ENCODE measurements around the gene GPR17. TPM values are rescaled to one million over a fixed set of nuclear protein-coding genes. Genes with fewer than 3 reads are reported as not detected.

The GPR17 gene
- total RNA-seq, 1 experiment from 2014 or later, result 0.07 TPM

DNA sequence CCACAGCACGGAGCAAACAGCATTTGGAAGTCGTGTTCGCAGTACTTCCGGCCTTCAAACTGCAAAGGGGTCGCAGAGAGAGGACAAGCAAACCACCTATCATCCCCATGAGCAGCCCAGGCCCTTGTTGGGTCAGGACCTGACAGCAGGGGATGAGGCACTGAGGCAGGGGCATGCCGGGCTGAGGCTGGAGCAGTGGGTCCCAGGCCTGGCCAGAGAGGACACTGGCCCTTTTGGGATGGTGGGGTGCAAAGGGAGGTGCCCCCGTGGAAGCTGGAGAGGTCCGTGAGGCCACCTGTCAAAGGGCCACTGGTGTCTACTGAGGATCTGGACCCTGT is 8.9 kb downstream of the GPR17 start:
- no peak for DNase-seq (ENCODE audit: low read depth)

DNA sequence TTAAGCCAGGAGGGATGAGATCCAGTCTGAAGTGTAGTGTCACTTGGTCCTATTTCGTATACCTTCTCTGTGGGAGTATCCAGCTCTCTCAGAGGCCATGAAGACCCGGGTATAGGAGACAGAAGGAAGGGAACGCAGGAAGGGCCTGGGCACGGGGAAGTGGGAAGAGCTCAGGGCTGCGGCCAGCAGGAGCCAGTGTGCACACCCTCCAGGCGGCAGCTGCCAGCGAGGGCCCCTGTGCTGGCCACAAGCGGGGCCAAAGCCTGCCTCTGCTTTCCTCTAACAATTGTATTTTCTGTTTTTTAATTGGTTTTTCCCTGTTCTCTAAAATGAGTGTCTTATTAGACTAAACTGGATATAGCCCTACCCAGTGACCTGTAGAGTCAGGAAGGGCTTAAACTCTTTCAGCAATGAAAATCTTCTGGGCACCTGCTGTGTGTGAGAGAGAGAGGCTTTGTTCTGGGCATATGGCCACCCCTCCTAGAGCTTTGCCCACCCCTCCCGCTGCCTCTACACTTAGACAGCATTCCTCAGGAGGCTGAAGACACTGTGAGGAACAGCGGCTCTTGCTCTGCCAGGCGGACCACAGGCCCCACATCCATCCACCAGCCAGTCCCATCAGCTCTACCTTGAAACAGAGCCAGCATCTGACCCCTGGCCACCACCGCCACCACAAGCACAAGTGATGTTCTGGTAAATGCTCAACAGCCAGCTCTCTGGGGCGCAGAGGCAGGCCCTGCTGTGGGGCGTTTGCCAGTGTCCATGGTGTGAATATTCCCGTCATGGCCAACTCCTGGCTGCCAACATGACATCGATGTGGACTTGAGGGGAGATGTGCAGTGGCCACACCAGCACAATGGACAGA is 9.5 kb downstream of the GPR17 start:
- DNase-seq (ENCODE audit: low read depth), result no peak

DNA sequence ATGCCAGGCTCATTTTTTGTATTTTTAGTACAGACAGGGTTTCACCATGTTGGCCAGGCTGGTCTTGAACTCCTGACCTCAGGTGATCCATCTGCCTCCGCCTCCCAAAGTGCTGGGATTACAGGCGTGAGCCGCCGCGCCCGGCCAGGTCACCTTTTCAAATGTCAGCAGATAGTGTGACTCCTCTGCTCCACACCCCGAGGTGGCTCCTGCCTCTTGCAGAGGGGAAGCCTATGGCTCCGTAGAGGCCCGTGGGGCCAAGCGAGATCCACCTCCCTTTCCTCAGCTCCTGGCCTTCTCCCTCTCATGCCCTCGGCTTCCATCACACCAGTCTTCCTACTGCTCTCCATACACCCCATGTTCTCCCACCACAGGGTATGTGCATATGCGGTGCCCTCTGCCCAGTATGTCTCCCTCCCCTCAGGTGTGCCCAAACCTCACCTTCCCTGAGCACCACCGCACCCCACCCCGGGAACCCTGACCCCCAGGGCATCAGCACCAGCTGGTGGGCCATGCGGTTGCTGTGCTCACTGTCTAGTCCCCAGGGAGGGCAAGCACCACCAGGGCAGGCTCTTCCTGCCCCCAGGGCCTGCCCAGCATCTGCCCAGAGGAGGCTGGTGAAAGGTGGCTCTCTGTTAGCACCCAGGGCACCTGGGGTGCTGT is 10.7 kb downstream of the GPR17 start:
- no peak for DNase-seq (ENCODE audit: low read depth)

DNA sequence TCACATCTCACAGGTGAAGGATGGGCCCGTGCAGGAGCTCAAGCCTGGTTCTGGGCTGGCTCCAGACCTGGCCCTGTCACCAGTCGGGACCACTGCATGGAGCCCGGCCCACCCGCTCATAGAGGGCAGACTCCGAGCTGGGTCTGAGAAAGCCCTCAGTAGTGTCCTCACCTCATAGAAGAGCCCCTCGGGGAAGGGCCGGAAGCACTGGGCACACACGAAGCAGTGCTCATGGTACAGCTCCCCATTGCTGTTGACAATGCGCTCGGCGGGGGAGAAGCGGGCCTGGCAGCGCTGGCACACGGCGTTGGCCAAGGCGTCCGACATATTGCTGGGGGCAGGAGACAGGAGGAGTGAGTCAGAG is 11.3 kb downstream of the GPR17 start:
- DNase-seq (ENCODE audit: low read depth), result no peak

- DNase-seq (ENCODE audit: low read depth), result no peak
Measured at GRCh38 chr2:127658146-127658545, 12.2 kb downstream of the GPR17 start.

- DNase-seq (ENCODE audit: low read depth), result no peak
Measured at GRCh38 chr2:127658641-127659407, 12.9 kb downstream of the GPR17 start.

DNA sequence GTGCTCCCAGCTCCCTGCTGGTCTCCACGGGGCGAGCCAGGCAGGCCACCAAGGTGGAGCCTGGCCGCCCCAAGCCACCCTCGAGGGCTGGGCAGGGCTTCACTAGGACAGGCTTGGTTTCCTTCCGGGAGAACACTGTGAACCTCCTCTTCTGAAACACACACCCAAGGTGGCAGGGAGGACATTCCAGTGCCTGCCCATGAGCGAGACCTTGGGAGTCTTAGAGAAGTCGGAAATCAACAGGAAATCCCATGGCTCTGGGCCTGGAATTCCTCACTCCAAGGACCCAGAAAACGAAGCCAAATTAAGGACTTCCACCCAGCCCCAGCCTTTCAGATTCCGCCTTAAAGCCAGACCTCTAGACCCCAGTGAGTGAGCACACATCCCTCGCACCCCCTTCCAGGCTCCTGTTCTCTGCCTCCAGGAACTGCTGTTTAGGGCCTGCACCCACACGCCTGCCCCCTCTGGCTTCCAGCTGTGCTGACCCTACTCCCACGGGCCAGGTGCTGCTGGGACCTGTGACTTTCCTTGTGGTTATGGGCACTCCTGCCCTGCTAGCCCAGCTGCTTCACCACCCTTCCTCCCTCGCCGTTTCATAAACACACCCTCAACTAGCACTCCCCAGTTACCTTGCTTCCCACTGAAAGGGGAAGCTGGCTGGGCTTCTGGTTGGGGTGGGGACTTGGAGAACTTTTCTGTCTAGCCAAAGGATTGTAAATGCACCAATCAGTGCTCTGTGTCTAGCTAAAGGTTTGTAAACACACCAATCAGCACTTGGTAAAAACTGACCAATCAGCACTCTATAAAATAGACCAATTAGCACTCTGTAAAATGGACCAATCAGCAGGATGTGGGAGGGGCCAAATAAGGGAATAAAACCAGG is 13.7 kb downstream of the GPR17 start:
- DNase-seq (ENCODE audit: low read depth), result no peak

DNA sequence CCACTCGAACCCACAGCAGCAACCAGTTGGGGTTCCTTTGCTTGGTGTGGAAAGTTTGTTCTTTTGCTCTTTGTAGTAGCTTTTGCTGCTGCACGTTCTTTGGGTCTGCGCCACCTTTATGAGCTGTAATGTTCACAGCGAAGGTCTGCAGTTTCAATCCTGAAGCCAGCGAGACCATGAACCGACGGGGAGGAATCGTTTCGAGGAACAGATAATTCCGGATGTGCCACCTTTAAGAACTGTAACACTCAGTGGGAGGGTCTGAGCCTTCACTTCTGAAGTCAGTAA is 14.3 kb downstream of the GPR17 start:
- DNase-seq (ENCODE audit: low read depth), result no peak

- DNase-seq (ENCODE audit: low read depth), result no peak
Measured at GRCh38 chr2:127661072-127661649, 15.2 kb downstream of the GPR17 start.

- DNase-seq (ENCODE audit: low read depth), result no peak
Measured at GRCh38 chr2:127661949-127662510, 16.1 kb downstream of the GPR17 start.

GRCh38 chr2:127662937-127663565 is 17.1 kb downstream of the GPR17 start:
- no peak for DNase-seq (ENCODE audit: low read depth)

- no peak for DNase-seq (ENCODE audit: low read depth)
Measured at GRCh38 chr2:127663566-127664064, 17.7 kb downstream of the GPR17 start.

DNA sequence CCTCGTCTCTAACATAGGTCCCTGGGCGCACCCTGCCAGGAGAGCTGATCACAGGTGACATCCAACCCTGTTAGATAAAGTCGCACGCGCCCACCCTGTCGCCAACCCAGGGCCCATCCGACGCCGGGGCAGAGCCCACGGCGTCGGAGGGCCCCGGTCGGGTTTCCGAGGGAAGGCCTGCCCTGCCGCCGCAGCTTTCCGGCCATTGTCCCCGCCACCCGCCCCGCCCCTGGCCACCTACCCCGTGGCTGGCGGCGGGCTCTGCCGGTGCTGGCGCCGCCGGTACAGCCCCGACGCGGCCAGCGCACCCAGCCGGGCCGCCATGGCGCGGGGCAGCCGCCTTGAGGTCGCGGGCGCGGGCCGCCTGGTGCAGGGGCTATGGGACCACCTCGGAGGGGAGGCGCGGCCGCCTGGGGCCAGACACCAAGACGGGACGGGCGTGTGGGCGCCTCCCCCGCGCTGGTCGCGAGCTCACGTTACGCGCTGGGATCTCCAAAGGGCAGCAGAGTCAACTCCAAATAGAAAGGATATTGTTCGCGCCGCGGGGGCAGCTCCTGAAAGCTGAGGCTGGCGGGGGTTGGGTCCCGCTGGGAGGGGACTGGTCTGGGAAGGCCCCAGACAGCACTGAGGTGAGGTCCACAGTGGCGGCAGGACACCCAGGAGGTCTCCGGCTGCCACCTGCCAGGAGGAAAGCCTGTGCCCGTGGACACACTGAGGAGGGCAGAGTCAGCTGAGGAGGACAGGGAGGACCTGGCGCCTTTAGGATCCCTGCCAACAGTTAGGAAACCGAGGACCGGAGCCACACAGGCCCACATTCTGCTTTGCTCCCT is 18.3 kb downstream of the GPR17 start:
- DNase-seq (ENCODE audit: low read depth), result no peak

GRCh38 chr2:127664895-127665225 is 18.9 kb downstream of the GPR17 start:
- DNase-seq (ENCODE audit: low read depth), result no peak

- DNase-seq (ENCODE audit: low read depth), result no peak
Measured at GRCh38 chr2:127665267-127665893, 19.4 kb downstream of the GPR17 start.

DNA sequence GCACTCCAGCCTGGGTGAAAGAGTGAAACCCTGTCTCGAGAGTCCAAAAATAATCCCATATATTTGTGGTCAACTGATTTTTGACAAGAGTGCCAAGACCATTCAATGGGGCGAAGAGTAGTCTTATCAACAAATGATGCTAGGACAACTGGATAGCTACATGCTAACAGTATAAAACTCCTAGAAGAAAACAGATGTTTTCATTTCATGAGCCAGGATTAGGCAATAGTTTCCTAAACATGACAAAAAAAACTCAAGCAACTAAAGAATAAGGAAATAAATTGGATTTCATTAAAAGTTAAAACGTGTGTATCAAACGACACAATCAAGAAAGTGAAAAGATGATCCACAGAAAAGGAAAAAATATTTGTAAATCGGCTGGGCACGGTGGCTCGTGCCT is 23.1 kb downstream of the GPR17 start:
- DNase-seq (ENCODE audit: low read depth), result no peak

DNA sequence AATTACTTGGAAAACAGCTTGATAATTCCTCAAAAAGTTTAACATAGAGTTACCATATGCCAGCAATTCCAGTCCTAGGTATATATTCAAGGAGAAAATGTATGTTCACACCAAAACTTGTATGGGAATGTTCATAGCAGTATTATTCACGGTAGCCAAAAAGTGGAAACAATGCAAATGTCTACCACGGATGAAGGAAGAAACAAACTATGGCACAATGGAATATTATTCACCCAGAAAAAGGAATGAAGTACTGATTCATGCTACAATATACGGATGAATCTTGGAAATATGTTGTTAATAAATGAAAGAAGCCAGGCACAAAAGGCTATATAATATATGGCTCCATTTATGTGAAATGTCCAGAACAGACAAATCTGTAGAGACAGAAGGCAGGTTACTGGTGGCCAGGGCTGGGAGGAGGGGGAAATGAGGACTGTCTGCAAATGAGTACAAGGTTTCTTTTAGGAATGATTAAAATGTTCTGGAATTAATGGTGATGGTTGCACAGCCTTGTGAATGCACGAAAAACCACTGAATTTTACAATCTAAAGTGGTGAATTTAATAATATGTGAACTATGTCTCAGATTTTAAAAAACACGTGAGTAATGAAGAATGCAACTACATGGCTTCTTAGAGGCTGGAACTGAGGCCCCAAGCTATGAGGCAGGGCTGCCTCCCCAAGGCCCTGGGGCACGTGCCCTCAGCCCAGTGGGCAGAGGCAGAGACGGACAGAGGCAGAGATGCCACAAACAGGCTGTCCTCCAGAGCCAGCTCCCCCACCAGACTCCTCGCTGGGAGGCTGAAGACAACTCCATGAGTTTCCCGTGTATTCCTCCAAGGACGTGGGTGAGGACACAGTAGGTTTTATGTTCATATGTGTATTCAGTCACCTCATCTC is 24.4 kb downstream of the GPR17 start:
- DNase-seq (ENCODE audit: low read depth), result no peak

GRCh38 chr2:127670957-127671290 is 25.0 kb downstream of the GPR17 start:
- no peak for DNase-seq (ENCODE audit: low read depth)
